Measurements from ENCODE around the gene OLFML1. TPM values are rescaled to one million over a fixed set of nuclear protein-coding genes. Genes with fewer than 3 reads are reported as not detected.

OLFML1 gene
- total and polyA plus RNA-seq, 2 of the 8 experiments (the other 6 are each of a cell fraction or from before 2014, with no cell fraction given): 0.24 TPM; not detected in 1

DNA sequence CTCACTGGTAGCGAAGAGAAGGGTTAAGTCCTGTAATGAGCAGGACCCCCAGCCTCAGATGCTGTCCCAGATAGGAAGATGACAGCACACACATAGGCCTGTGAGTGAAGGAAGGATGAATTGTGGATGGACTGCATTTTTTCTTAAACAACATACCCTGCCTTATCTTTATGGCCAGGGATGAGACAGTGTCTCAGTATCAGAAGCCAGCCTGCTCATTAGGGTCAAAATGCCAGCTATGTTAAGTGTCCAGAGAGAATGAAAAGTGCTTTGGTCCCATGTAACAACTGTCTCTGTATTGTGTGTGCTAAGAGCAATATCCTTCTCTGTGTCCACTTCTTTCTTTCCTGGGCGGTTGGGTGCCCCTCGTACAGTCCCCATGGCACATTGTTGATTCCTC is 58.7 kb downstream of the OLFML1 start:
- FAIRE-seq (no peak), DNase-seq (ENCODE audit: low read depth in 1 of 2, low spot score in 2 of 2) (no peak)
- Histone ChIP-seq H3K4me3 (ENCODE audit: extremely low read depth in 1 of 4, insufficient read depth in 2 of 4, low read depth in 3 of 4, low read length in 4 of 4) (no peak overlapping the region), H3K27me3 (replicated peaks in 1 of 4; ENCODE audit: control insufficient read depth in 3 of 4, extremely low read depth in 1 of 4, insufficient read depth in 3 of 4, low read length in 3 of 4) (no peaks in the 10 kb centered on the region), H3K23me2 (ENCODE audit: low read depth, low read length) (no peaks in the 10 kb centered on the region), H2AK5ac (ENCODE audit: low read depth, low read length) (no peak overlapping the region), H4K8ac (ENCODE audit: extremely low read depth, insufficient read depth, low read length) (no peak overlapping the region), H3K4ac (replicated peaks; ENCODE audit: insufficient read length, low read depth, low read length) (no peak overlapping the region), H4K20me1 (replicated peaks in 1 of 2; ENCODE audit: control insufficient read depth in 1 of 2, insufficient read depth in 2 of 2, low read length in 2 of 2) (no peaks in the 10 kb centered on the region), H3K18ac (ENCODE audit: extremely low read depth, low read length) (no peak overlapping the region), H3K79me2 (ENCODE audit: control insufficient read depth in 1 of 2, insufficient read depth in 2 of 2, low read length in 2 of 2) (no peaks in the 10 kb centered on the region), H2AFZ (ENCODE audit: low read length) (no peak overlapping the region), H2BK12ac (ENCODE audit: low read depth, low read length) (no peak overlapping the region), H3K9ac (replicated peaks in 1 of 4; ENCODE audit: extremely low read depth in 1 of 4, low read depth in 3 of 4, low read length in 3 of 4) (no peak overlapping the region), H3K4me2 (ENCODE audit: insufficient read depth in 1 of 2, low read depth in 2 of 2, low read length in 2 of 2) (no peak overlapping the region), H3K36me3 (ENCODE audit: control insufficient read depth in 2 of 4, insufficient read depth in 4 of 4, low read length in 3 of 4) (no peaks in the 10 kb centered on the region), H3K23ac (ENCODE audit: insufficient read length) (no peak overlapping the region), H3K9me3 (ENCODE audit: insufficient read depth in 2 of 2, low read depth in 1 of 2, low read length in 1 of 2) (no peaks in the 10 kb centered on the region), H3K79me1 (ENCODE audit: low read depth, low read length) (no peaks in the 10 kb centered on the region; the same call in 1 of the 2 replicates), H2BK20ac (ENCODE audit: low read length) (no peak overlapping the region), H3K4me1 (replicated peaks in 1 of 4; ENCODE audit: control insufficient read depth in 3 of 4, insufficient read depth in 4 of 4, low read length in 3 of 4) (peaks cover 0 to 7% (median 4%) of the 10 kb centered on the region in 4 experiments; a peak in 4 of 7 replicates), H2BK15ac (ENCODE audit: low read length) (no peak overlapping the region), H3K56ac (replicated peaks; ENCODE audit: insufficient read length, low read depth, low read length) (no peak overlapping the region), H3K14ac (ENCODE audit: insufficient read length) (no peak overlapping the region), H4K5ac (ENCODE audit: insufficient read length, low read depth, low read length) (no peak overlapping the region), H2BK120ac (replicated peaks; ENCODE audit: low read depth, low read length) (no peak overlapping the region), H3K27ac (ENCODE audit: low read depth, low read length) (no peak overlapping the region), H2BK5ac (ENCODE audit: low read depth, low read length) (no peak overlapping the region), H4K91ac (replicated peaks; ENCODE audit: insufficient read length, low read length) (no peak overlapping the region)
- TF ChIP-seq KDM4A (IDR thresholded peaks at IDR 0.05; ENCODE audit: low read depth, low read length, severe bottlenecking) (no peak), RBBP5 (IDR thresholded peaks at IDR 0.05; ENCODE audit: borderline replicate concordance, low read depth, low read length) (no peak), SP2 (IDR thresholded peaks at IDR 0.05; ENCODE audit: low read length) (no peak), JUND (IDR thresholded peaks at IDR 0.05; ENCODE audit: low read length) (no peak), PHF8 (conservative IDR thresholded peaks at IDR 0.05; ENCODE audit: low read depth, low read length) (no peak), TEAD4 (IDR thresholded peaks at IDR 0.05; ENCODE audit: low read depth, low read length) (no peak), SUZ12 (IDR thresholded peaks at IDR 0.05; ENCODE audit: low read length) (no peak), RNF2 (IDR thresholded peaks at IDR 0.05; ENCODE audit: borderline replicate concordance, low read depth, low read length, missing control alignments, poor library complexity, severe bottlenecking) (no peak), NANOG (IDR thresholded peaks at IDR 0.05; ENCODE audit: insufficient read depth, low read depth, low read length, poor library complexity, severe bottlenecking) (no peak), SP4 (IDR thresholded peaks at IDR 0.05; ENCODE audit: low read length) (no peak)
- TF ChIP-seq, protein P1, sequence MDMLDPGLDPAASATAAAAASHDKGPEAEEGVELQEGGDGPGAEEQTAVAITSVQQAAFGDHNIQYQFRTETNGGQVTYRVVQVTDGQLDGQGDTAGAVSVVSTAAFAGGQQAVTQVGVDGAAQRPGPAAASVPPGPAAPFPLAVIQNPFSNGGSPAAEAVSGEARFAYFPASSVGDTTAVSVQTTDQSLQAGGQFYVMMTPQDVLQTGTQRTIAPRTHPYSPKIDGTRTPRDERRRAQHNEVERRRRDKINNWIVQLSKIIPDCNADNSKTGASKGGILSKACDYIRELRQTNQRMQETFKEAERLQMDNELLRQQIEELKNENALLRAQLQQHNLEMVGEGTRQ (IDR thresholded peaks at IDR 0.05; ENCODE audit: low read length): no peak
- TF ChIP-seq, protein P2, sequence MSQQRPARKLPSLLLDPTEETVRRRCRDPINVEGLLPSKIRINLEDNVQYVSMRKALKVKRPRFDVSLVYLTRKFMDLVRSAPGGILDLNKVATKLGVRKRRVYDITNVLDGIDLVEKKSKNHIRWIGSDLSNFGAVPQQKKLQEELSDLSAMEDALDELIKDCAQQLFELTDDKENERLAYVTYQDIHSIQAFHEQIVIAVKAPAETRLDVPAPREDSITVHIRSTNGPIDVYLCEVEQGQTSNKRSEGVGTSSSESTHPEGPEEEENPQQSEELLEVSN (IDR thresholded peaks at IDR 0.05): no peak
- CTCF ChIA-PET (ENCODE audit: partially characterized antibody): interaction anchor here (1.0 to 7.6 kb wide), 7 partner anchors 9 to 144 kb away, joined by 3 to 46 read pairs (median 4); no protein-coding TSS in a partner anchor
- POLR2A ChIA-PET (ENCODE audit: partially characterized antibody): interaction anchor here (0.7 kb wide), 1 partner anchor 1163 kb away, joined by 4 read pairs; no protein-coding TSS in a partner anchor
- 90% methylated on average over 3 of the region's 3 CpGs; no CpG with 5 or more reads in 1 of the 2 experiments for WGBS, 2 experiments (ENCODE audit: extremely low coverage in 1 of 2, insufficient coverage in 1 of 2, insufficient read length in 1 of 2, insufficient replicate concordance in 2 of 2, low coverage in 1 of 2, low lambda C conversion rate in 2 of 2, missing lambda C conversion rate in 1 of 2)
